ENCODE measurements around the gene ZNF74. TPM values are rescaled to one million over a fixed set of nuclear protein-coding genes. Genes with fewer than 3 reads are reported as not detected.

Gene ZNF74
- total RNA-seq, 1 donor from 2014 or later = 19.4 TPM

DNA sequence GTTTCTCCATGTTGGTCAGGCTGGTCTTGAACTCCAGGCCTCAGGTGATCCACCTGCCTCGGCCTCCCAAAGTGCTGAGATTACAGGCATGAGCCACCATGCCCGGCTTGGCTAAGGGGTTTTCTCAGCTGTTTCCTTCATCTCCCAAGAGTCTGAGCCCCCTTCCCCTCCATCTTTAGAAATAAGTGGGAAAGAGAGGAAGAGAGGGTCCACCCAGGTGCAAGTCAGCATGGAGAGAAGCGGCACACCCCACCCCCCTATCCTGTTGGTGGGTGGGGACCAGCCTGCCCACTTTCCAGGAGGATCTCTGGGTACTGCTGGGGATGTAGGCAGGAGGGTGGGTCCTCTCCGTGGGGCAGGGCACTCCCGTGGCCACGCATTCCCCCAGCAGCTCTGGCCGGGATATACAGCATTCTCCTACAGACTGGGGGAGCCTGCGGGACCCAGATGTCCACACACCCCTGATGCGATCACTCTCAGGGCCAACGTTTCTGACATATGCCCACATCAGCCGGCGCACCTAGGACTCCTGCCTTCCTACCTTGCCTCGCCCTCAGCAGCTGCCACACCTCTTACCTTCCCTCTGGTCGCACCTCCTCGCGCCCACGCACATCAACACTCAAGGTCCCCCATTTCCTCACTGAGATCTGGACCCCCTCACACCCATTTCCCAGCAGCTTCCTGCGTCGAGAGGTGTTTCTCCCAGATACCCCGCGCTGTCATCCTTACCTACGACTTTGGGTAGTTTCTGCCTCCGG lies 34.7 kb downstream of the ZNF74 start:
- no peak overlapping the region for H3K9ac ChIP-seq
- H3K27ac ChIP-seq = no peak overlapping the region
- no peak for DNase-seq (ENCODE audit: low spot score)
- no peaks in the 10 kb centered on the region for H3K36me3 ChIP-seq
- H2AFZ ChIP-seq (replicated peaks) = no peak overlapping the region
- Mint-ChIP-seq H3K27me3 (ENCODE audit: insufficient read depth, low read depth) (peaks cover 38% of the 10 kb centered on the region), H3K27ac (no peak overlapping the region), H3K4me1 (peaks cover 15% of the 10 kb centered on the region), H3K9me3 (peaks cover 2% of the 10 kb centered on the region), H3K4me3 (peak overlapping the region; percentile 53), H3K36me3 (peaks cover 8% of the 10 kb centered on the region)
- H3K4me1 ChIP-seq = no peaks in the 10 kb centered on the region
- peak overlapping the region; percentile 11 for H3K4me3 ChIP-seq
- no peaks in the 10 kb centered on the region for H3K9me3 ChIP-seq (ENCODE audit: low read depth)
- peaks cover 68% of the 10 kb centered on the region for H3K27me3 ChIP-seq
- peak overlapping the region; percentile 64 for H3K4me2 ChIP-seq
- no peaks in the 10 kb centered on the region for H3K79me2 ChIP-seq (ENCODE audit: low read depth)
- H3F3A ChIP-seq (ENCODE audit: low read depth) = peaks cover 10% of the 10 kb centered on the region
- H4K20me1 ChIP-seq (ENCODE audit: low read depth) = peaks cover 55% of the 10 kb centered on the region
- peak; percentile 41 for TF ChIP-seq EZH2 (IDR thresholded peaks at IDR 0.05)
- TF ChIP-seq, protein P1, sequence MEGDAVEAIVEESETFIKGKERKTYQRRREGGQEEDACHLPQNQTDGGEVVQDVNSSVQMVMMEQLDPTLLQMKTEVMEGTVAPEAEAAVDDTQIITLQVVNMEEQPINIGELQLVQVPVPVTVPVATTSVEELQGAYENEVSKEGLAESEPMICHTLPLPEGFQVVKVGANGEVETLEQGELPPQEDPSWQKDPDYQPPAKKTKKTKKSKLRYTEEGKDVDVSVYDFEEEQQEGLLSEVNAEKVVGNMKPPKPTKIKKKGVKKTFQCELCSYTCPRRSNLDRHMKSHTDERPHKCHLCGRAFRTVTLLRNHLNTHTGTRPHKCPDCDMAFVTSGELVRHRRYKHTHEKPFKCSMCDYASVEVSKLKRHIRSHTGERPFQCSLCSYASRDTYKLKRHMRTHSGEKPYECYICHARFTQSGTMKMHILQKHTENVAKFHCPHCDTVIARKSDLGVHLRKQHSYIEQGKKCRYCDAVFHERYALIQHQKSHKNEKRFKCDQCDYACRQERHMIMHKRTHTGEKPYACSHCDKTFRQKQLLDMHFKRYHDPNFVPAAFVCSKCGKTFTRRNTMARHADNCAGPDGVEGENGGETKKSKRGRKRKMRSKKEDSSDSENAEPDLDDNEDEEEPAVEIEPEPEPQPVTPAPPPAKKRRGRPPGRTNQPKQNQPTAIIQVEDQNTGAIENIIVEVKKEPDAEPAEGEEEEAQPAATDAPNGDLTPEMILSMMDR (IDR thresholded peaks at IDR 0.05) = no peak

DNA sequence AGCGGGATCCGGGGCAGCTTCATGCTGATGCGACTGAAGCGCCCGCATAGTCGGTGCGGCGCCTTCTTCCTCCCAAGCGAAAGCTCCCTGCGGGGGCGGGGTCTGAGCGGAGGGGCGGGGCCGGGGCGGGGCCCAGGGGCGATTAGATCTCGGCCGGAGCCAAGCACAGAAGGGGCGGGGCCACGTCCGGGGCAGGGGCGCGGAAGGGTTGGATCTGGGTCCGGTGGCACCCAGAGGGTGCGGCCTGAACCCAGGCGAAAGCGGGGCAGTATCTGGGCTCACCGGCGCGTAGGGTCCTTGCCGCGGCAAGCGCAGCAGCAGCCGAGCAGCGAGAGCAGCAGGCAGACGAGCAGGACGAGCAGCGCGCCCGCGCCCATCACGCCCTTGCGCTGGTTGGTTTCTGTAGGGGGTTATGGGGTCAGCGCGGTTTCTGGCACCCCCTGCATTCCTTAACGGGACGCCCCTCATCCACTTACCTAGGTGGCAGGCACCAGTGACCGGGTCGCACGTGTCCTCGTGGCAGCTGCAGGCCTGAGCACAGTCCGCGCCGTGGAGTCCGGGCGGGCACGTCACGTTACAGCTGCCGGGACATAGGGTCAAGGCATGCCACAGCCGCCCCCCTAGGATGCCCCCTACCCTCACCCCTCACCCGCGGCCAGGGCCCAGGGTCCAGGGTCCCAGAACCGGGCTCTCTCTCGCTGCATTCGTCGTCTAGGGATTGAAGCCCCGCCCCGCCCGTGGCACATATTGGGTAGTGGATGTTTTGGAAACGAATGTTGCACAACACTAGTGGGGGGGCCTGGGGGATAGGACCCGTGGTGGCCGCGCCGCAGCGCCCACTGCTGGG lies 35.5 kb downstream of the ZNF74 start:
- Mint-ChIP-seq H3K27ac (no peak overlapping the region), H3K27me3 (ENCODE audit: insufficient read depth, low read depth) (peaks cover 42% of the 10 kb centered on the region), H3K36me3 (peaks cover 8% of the 10 kb centered on the region), H3K4me3 (peak overlapping the region; percentile 62), H3K9me3 (peaks cover 2% of the 10 kb centered on the region), H3K4me1 (peaks cover 11% of the 10 kb centered on the region)
- peak; percentile 87 for DNase-seq (ENCODE audit: low spot score)
- peaks cover 76% of the 10 kb centered on the region for H3K27me3 ChIP-seq
- no peak overlapping the region for H3K27ac ChIP-seq
- H3K9ac ChIP-seq = no peak overlapping the region
- H3K9me3 ChIP-seq (ENCODE audit: low read depth) = no peaks in the 10 kb centered on the region
- no peaks in the 10 kb centered on the region for H3K79me2 ChIP-seq (ENCODE audit: low read depth)
- peak overlapping the region; percentile 64 for H3K4me2 ChIP-seq
- no peak overlapping the region for H2AFZ ChIP-seq (replicated peaks)
- no peaks in the 10 kb centered on the region for H3K4me1 ChIP-seq
- peaks cover 10% of the 10 kb centered on the region for H3F3A ChIP-seq (ENCODE audit: low read depth)
- no peak for TF ChIP-seq EZH2phosphoT487 (IDR thresholded peaks at IDR 0.05)
- no peak for TF ChIP-seq EZH2 (IDR thresholded peaks at IDR 0.05)
- TF ChIP-seq, protein P1 (IDR thresholded peaks at IDR 0.05) = no peak
- H4K20me1 ChIP-seq (ENCODE audit: low read depth) = peaks cover 63% of the 10 kb centered on the region
- H3K4me3 ChIP-seq = peak overlapping the region; percentile 11
- no peaks in the 10 kb centered on the region for H3K36me3 ChIP-seq

DNA sequence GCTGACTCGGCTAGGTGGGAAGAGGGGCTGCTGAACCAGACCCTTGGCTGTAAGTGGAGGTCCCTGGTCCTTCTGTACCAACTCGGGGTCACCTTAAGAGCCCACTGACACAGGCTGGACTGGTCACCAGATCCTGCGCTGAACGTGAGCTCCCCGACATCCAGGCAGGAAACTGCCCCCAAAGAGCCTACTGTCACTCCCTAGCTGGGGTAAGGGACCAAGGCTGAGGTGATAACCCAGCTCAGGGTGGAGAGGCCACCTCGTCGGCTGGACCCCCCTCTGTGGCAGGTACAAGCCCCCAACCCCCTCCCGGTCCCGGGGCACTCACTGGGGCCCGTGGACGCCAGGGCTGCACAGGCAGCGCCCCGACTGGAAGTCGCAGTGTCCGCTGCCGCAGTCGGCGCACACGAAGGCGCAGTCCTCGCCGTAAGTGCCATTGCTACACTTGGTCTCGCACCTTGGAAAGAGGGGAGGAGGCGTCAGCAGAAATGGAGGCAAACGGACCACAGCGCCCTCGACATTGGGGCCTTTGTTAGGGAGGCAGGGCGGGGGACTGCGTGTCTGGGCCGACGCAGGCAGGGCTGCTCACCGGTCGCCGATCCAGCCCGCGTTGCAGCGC lies 36.3 kb downstream of the ZNF74 start:
- H3K79me2 ChIP-seq (ENCODE audit: low read depth) = no peaks in the 10 kb centered on the region

More for the DNA sequence above, 36.3 kb downstream of the ZNF74 start:
- DNase-seq (ENCODE audit: low spot score) = no peak
- Histone ChIP-seq H3K9me3 (ENCODE audit: low read depth) (no peaks in the 10 kb centered on the region), H3F3A (ENCODE audit: low read depth) (peaks cover 10% of the 10 kb centered on the region), H3K36me3 (no peaks in the 10 kb centered on the region), H3K4me3 (peak overlapping the region; percentile 42), H3K9ac (no peak overlapping the region), H4K20me1 (ENCODE audit: low read depth) (peaks cover 68% of the 10 kb centered on the region), H3K4me1 (no peaks in the 10 kb centered on the region), H3K27ac (no peak overlapping the region), H3K4me2 (peak overlapping the region; percentile 80), H3K27me3 (peaks cover 83% of the 10 kb centered on the region), H2AFZ (replicated peaks) (no peak overlapping the region)
- H3K27me3 Mint-ChIP-seq (ENCODE audit: insufficient read depth, low read depth) = peaks cover 48% of the 10 kb centered on the region
- no peak overlapping the region for H3K27ac Mint-ChIP-seq
- H3K36me3 Mint-ChIP-seq = peaks cover 8% of the 10 kb centered on the region
- peaks cover 11% of the 10 kb centered on the region for H3K4me1 Mint-ChIP-seq
- peak overlapping the region; percentile 72 for H3K4me3 Mint-ChIP-seq
- no peak for TF ChIP-seq EZH2 (IDR thresholded peaks at IDR 0.05)
- TF ChIP-seq EZH2phosphoT487 (IDR thresholded peaks at IDR 0.05) = no peak
- TF ChIP-seq, protein P1 (IDR thresholded peaks at IDR 0.05) = no peak
- H3K9me3 Mint-ChIP-seq = peaks cover 2% of the 10 kb centered on the region

Measured in neural progenitor cell (in vitro differentiated cells).